Ishikawa (cell line): Measurements from ENCODE around the gene GNG8.

ENCODE experiments used
- CREB1 ChIP-seq: IDR thresholded peaks from 2 replicates; pipeline ENCODE4 v1.6.1; 2012; ENCODE audit warnings: low read depth
- EP300 ChIP-seq: IDR thresholded peaks from 2 replicates; pipeline ENCODE4 v1.6.1; 2012; ENCODE audit warnings: borderline replicate concordance
- NFIC ChIP-seq: IDR thresholded peaks from 2 replicates; pipeline ENCODE4 v1.6.1; 2012
- RAD21 ChIP-seq: IDR thresholded peaks from 2 replicates; pipeline ENCODE4 v1.6.1; 2012; ENCODE audit warnings: low read depth
- TCF12 ChIP-seq: IDR thresholded peaks from 2 replicates; pipeline ENCODE4 v1.6.1; 2012; ENCODE audit warnings: low read depth
- TEAD4 ChIP-seq: IDR thresholded peaks from 2 replicates; pipeline ENCODE4 v1.6.1; 2012
- TF ChIP-seq, protein P1 (sequence below): IDR thresholded peaks from 2 replicates; pipeline ENCODE4 v1.6.1; 2012; ENCODE audit warnings: low read depth, mild to moderate bottlenecking
- TF ChIP-seq, protein P2 (sequence below): IDR thresholded peaks from 2 replicates; pipeline ENCODE4 v1.6.1; 2012

DNA sequence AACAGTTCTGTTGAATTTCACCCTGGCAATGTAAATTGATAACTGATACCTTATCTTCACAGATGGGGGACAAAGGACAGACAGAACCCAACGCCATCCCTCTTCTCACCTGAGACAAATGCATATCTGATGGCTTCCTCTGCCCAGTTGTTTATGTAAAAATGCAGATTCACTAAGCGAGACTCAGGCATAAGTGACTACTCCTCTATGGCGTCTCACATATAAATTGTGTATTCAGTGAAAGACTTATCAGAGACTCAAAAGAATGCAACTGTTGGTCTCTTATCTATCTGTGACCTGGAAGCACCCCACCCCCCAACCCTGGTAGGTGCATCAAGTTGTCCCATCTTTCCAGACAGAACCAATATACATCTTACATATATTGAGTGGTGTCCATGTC, 48.1 kb downstream of the GNG8 start:
- TF ChIP-seq, protein P1, sequence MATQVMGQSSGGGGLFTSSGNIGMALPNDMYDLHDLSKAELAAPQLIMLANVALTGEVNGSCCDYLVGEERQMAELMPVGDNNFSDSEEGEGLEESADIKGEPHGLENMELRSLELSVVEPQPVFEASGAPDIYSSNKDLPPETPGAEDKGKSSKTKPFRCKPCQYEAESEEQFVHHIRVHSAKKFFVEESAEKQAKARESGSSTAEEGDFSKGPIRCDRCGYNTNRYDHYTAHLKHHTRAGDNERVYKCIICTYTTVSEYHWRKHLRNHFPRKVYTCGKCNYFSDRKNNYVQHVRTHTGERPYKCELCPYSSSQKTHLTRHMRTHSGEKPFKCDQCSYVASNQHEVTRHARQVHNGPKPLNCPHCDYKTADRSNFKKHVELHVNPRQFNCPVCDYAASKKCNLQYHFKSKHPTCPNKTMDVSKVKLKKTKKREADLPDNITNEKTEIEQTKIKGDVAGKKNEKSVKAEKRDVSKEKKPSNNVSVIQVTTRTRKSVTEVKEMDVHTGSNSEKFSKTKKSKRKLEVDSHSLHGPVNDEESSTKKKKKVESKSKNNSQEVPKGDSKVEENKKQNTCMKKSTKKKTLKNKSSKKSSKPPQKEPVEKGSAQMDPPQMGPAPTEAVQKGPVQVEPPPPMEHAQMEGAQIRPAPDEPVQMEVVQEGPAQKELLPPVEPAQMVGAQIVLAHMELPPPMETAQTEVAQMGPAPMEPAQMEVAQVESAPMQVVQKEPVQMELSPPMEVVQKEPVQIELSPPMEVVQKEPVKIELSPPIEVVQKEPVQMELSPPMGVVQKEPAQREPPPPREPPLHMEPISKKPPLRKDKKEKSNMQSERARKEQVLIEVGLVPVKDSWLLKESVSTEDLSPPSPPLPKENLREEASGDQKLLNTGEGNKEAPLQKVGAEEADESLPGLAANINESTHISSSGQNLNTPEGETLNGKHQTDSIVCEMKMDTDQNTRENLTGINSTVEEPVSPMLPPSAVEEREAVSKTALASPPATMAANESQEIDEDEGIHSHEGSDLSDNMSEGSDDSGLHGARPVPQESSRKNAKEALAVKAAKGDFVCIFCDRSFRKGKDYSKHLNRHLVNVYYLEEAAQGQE, result no peak
- TF ChIP-seq CREB1 (no peak), EP300 (no peak), RAD21 (no peak), NFIC (no peak), TEAD4 (no peak), TCF12 (no peak)
- TF ChIP-seq, protein P2, sequence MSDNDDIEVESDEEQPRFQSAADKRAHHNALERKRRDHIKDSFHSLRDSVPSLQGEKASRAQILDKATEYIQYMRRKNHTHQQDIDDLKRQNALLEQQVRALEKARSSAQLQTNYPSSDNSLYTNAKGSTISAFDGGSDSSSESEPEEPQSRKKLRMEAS, result no peak
